ENCODE data around the gene DTX2.
"Not testable (repeated sequence)": the region's sequence is repeated elsewhere in the genome, so short reads cannot be mapped to it uniquely, and the experiment has no call there.

DNA sequence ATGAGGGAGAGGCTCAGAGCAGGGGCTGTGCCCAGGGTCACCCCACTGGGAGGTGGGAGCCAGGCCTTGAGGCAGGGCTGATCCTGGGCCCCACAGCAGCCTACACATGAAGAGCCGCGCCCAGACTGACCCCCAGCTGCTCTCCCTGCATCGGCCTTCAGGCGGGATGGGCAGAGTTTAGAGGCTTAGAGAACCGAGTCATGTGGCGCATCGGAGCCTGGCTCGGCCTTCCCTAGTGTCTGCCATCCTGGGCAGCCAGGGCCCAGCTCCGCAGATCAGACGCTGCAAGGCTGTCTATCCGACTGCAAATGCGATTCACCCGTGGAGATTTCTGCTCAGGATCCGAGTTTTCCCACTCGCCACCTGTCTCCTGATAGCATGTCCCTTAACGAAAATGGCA, 41.3 kb downstream of the DTX2 start:
- not testable (repeated sequence) for TF ChIP-seq POLR2A (IDR thresholded peaks at IDR 0.05; ENCODE audit: low read length); GATA1 (IDR thresholded peaks at IDR 0.05; ENCODE audit: low read depth, low read length)
